NOMO-1 treated with dmso at 0.1 percent for 144 hours (cell line): ENCODE results near the gene FOXD1.
"Not testable (repeated sequence)": the region's sequence is repeated elsewhere in the genome, so short reads cannot be mapped to it uniquely, and the experiment has no call there.

Source experiments
- DNase-seq: peaks from one replicate; lab custom pipeline; 2025; ENCODE audit not compliant: unreplicated experiment; lab: John Stamatoyannopoulos, UW

FOXD1 gene

DNA sequence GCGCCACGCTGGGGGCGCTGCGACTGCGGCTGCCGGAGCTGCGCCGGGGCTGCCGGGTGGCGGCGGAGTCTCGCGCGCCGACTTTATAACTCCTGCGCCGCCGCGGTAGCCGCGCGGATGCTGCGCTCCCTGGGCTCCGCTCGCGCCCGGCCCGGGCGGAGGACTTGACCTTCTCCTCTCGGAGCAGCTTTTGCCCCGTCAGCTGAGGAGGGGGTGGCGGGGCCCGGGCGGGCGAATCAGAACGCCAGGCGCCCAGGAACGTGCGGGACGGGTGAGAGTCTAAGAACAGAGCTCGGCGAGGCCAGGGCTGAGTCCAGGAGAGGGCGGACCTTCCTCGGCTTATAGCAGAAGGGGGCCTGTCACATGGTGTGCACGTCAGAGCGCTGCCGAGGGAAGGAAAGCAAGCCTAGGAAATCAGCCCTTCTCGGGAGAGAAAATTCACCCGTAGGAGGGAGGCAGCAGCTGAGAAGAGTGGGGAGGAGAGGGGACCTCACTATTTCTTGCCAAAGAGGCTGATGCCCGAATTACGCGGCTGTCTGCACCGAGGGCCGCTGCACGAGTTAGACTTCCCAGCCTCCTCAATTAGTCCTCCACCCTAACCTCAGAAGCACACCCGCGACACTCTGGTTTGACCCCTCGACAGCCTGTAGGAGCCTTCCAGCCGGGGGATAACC, at the start of gene FOXD1:
Gene FOXD1 (minus strand): TSS at position 315 of the 674 bp plus-strand sequence. CDS start 415 bp downstream, outside the sequence.
- DNase-seq, result no peak

DNA sequence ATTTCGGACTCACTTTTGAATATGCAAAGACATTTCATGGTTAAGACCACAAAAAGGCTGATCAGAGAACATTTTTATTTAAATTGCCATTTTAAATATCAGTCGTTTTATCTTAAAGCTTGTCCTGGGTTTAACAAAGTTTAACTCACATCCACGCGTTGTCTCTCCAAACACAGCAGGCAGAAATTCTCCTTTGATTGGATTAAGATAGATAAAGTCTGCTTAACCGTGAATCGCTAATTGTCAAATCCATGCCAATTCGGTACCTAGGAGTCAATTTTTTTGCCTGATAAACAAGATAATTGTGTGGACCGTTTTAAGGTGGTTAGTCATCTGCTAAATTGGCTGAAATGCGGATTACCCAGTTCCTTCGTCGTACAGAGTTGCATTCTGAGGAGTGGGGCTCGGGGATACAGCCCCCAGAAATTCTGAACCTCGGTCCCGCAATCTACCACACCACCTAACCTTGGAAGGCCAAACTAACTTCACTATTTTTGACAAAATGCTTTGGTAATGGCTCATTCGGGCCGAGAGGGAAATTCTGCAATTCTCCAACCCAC, 49.0 kb upstream of the FOXD1 start:
- no peak for DNase-seq

DNA sequence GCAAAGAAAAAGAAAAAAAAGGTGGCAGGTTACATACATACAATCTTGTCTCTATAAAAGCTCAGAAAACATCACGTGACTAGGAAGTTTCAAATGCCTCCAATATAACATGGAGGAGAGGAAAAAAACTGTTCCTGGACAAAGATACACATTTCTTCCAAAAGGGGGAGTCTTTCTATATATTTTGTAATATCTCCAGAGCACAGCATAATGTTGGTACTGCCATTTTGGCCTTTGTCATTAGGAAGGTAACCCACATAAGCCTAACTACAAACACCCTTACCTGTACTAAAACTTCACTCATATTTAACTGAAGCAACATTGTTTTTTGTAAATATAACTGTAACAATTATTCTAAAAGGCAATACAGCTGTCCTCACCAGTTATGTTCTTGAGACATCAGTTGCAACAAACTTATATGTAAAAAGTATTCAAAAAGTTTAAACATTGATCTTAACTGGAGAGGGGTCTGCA, 48.4 kb upstream of the FOXD1 start:
- no peak for DNase-seq

DNA sequence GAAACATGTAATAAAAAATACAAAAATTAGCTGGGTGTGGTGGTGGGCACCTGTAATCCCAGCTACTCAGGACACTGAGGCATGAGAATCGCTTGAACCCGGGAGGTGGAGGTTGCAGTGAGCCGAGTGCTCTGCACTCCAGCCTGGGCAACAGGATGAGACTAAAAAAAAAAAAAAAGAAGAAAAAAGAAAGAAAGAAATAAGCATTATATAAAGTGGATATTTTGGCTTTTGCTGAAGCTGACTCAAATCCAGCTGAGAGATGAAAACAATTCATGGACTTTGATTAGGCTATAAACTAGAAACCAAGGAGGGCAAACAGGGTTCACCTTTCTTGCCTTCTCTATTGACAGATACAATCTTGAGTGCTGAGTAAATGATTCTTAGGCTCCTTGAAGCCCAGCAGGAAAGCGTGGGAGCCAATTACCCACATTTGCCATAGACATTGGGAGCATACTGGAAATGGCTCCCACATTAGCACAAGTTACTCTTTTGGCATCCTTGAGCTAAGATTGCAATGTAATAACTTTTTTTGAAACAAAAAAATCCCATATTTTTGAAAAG, 47.3 kb upstream of the FOXD1 start:
- DNase-seq, result no peak

DNA sequence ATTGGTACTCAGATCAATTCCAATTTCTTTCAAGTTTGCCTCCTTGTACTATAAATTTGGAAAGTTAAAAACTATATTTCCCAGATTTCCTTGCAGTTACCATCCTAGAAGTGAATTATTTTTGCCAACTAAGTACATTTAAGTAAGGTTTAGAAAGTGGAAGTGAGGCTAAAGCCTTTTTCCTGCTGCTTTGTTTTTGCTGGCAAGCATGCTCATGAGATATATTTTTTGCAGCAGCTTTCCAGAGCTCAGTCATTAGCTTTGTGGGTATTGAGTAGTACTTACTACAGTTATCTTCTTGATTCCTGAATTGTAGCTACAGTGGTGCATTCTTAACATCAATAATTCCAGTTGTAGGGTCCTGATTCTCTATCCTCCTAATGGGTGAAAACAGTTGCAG, 46.1 kb upstream of the FOXD1 start:
- DNase-seq, result no peak

DNA sequence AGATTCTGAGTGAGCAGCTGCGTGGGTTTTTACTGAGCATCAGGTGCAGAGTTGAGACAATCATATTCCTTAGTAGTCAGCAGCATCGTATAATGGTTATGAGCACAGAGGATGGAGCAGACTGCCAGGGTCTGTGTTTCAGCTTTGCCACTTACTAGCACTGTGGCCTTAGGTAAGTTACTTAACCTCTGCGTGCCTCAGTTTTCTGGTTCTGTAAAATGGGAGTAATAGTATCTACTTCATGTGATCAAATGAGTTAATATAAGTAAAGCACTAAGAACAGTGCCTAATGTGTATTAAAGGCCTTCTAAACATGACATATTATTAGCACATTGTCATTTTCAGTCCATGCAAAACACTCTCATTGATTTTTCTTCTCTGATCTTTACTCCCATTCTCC, 44.8 kb upstream of the FOXD1 start:
- DNase-seq, result no peak

DNA sequence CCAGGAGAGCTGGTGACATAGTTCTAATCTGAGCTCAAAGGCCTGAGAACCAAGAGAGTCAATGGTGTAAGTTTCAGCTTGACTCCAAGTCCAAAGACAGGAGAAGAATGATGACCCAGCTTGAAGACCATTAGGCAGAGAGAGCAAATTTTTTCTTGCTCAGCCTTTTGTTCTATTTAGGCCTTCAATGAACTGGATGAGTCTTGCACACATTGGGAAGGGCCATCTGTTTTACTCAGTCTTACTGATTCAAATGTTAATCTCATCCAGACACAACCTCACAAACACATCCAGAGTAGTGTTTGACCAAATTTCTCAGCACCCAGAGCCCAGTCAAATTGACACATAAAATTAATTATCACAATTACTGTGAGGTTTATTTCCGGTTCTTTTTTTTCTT, 42.6 kb upstream of the FOXD1 start:
- no peak for DNase-seq

DNA sequence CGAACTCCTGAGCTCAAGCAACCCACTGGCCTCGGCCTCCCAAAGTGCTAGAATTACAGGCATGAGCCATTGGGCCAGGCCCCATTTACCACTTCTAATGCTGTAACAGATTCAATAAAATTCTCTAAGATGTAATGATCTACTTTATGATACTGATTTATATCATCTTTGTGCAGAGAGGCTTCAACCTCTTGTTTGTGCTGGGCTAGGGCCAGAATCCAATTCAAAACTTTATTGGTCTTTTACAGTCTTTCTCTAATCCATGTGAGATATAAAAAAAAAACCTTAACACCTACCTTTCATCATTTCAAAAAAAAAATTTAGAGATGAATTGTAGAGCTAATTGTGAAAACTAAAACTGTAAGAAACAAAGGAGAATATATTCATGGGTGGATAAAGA, 41.5 kb upstream of the FOXD1 start:
- no peak for DNase-seq

DNA sequence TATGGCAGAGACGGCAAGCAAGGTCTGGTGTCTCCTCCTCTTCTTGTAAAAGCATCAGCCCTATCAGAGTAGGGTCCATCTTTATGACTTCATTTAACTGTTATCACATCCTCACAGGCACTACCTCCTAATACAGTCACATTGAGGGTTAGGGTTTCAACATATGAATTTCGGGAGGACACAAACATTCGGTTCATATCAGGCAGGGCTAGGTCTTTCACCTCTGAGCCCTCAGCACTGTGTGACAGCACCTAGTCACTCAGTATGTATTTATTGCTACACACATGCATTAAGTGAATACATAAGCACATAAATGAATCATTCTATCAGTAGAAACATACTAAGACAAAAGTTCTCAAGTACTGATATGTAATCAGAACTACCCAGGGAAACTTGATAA, 40.2 kb upstream of the FOXD1 start:
- no peak for DNase-seq

DNA sequence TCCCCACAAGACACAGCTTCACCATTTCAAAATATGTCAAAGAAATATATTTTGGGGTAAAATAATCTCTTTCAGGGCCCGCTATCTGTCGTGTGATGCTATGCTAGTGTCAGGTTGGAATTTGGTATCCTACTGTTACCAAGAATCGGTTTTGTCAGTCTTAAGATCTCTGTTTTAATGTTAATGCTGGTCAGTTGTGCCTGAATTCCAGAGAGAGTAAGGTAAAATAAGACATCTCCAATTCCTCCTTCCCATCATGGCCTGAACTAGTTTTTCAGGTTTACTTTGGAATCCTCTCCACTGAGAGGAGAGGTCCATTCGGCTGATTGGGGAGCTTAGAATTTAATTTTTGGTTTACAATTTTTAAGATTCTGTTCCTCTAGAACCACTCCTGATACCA, 39.2 kb upstream of the FOXD1 start:
- DNase-seq, result no peak

DNA sequence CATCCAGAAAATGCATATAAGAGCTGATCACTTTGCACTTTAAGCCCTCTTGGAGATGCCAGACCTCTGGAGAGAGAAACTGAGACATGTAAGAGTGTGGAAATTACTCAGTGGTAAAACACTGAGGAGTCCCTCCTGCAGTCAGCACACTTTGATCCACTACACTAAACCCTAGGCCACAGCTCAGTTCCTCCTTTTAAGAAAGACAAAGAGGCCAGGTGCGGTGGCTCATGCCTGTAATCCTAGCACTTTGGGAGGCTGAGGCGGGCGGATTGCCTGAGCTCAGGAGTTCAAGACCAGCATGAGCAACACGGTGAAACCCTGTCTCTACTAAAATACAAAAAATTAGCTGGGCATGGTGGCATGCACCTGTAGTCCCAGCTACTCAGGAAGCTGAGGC, 38.7 kb upstream of the FOXD1 start:
- DNase-seq, result not testable (repeated sequence)

DNA sequence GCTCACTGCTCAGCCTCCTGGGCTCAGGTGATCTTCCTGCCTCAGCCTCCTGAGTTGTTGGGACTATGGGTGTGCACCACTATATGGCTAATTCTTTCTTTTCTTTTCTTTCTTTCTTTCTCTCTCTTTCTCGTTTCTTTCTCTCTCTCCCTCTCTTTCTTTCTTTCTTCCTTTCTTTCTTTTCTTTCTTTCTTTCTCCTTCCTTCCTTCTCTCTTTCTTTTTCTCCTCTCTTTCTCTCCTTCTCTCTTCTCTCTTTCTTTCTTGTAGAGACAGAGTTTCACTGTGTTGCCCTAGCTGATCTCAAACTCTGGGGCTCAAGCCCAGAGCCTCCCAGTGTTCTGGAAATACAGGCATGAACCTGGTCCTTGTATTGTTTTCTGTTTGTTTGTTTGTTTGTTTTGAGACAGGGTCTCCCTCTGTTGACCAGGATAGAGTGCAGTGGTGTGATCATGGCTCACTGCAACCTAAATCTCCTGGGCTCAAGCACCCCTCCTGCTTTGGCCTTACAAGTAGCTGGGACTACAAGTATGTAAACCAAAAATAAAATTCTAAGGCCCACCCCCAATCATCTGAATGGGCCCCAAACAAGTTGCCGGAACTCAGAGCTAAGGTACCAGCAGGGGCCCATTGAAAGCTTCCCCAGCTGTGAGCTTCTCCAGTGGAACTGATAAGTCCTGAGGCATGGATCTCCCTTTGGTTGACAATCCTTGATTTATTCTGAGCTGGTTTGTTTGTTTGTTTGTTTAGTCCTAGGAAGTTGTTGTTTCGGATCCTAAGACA, 37.7 kb upstream of the FOXD1 start:
- DNase-seq, result no peak

DNA sequence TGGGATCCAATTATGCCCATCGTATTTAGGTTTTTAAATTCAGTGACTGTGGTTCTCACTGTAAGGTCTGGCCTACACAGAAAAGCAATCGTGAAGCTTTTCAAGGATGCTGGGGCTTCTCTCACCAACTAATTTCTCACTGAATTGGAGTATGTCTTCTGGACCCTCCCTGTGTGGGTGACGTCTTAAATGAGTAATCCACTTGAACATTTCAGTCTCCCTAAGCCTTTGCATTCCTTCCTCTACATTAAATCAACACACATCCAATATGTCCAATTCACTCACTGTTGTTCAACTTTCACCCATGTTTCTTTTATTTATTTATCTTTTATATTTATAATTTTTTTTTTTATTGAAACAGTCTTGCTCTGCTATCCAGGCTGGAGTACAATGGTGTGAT, 37.1 kb upstream of the FOXD1 start:
- DNase-seq, result no peak

DNA sequence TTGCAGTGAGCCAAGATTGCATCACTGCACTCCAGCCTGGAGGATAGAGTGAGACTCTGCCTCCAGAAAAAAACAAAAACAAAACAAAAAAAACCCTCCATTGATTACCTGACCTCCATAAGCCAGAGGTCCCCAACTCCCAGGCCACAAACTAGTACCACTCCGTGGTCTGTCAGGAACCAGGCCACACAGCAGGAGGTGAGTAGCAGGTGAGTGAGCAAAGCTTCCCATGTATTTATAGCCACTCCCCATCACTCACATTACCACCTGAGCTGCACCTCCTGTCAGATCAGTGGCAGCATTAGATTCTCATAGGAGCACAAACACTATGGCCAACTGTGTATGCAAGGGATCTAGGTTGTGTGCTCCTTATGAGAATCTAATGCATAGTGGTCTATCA, 35.9 kb upstream of the FOXD1 start:
- DNase-seq, result no peak

DNA sequence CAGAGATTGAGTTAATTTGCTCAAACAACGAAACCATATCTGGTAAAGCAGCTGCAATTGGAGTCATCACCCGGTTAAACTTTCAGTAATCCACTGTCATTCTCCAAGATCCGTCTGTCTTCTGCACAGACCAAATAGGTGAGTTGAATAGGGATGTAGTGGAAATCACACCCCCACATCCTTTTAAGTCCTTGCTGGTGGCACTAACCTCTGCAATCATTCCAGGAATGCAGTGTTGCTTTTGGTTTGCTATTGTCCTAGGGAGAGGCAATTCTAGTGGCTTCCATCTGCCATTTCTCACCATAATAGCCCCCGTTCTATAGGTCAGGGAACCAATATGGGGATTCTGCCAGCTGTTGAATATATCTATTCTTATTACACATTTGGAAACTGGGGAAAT, 35.1 kb upstream of the FOXD1 start:
- DNase-seq, result no peak

DNA sequence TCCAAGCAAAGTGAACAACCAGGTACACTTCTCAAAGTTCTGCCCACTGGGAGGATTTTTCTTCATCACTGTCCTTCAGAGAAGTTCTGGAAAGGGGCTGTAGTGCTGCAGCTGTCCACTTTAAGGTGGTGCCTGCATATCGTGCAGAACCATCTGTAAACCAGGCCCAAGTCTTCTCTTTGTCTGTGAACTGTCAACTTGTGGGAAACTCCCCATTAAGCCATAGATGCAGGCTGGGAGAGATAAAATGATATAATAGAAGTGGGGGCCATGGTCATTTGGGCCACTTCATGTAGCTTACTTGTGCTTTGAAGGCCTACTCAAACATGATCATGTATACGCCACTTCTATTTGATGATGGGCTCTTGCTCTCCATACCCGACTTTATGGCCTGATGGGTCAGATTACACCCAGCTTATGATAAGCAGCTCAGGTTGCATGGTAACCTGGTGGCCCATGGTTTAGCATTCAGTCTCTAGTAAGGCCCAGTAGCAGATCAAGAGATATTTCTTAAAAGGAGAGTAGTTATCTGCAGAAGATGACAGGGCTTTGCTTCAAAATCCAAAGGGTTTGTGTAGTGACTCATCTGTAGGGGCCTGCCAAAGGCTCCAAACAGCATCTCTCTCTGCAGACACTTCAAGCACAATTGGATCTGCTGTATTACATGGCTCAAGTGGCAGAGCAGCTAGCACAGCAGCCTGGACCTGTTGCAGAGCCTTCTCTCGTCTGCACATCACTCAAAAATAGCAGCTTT, 34.0 kb upstream of the FOXD1 start:
- DNase-seq, result no peak

DNA sequence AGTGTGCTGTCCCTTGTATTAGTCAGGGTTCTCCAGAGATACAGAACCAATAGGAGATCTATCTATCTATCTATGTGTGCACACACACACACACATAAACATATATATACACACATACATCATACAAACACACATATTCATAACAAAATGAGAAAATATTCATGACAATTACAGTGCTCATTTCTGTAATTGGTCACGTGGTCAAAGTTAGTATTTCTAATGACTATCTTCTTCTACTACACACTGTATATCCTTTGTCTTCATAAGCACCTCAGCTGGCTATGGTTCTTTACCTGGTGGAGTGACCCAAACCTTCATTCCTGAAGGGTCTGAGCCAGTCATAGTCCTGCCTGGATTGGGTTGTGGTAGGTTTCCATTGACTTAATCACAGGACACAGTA, 31.9 kb upstream of the FOXD1 start:
- DNase-seq, result no peak

DNA sequence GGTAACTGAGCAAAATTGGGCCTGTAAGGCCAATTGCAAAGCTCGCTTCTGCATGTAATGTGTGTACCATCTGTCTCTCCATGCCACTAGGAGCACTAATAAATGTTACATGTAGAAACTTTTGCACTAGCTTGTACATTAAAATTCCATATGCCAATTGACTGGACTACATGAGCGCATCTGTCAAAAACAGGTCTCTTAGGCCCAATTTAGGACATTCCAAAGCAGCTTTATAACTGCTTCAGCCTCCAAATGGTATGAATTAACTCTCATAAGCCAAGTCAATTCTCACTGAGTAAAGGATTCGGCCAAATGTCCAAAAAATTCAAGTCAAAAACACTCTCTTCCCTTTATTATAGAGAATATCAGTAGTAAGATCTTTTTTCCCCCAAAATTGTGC, 23.5 kb upstream of the FOXD1 start:
- no peak for DNase-seq

DNA sequence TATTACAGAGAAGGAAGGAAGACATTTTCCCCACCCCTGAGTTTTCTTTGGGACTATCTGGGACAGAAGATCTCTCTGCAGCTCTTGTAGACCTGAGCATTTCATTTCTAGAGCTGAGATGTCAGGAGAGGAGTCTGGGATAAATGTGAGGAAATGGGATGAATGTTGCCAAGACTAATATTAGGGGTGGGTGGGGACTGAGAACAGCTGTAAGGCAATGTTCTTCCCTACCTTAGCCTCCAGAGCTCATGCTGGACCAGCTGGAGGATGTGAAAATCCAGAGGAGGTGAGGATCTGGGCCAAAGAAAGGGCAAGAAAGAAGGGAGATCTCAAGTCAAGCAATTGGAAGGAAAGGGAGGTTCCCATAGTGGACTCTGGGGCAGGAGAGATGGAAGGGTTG, 23.1 kb upstream of the FOXD1 start:
- no peak for DNase-seq

DNA sequence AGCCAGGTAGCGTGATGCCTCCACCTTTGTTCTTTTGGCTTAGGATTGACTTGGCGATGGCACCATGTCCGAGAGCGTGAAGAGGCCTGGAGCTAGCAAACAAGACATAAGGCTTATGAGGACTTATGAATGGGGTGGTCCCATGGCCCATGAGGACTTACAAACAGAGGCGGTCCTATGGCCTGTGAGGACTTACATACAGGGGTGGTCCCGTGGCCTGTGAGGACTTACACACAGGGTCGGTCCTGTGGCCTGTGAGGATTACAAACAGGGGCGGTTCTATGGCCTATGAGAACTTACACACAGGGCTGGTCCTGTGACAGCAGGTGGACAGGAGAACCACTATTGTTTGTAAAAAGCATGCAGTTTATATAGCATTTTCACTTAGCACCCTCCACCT, 21.3 kb upstream of the FOXD1 start:
- DNase-seq, result no peak

DNA sequence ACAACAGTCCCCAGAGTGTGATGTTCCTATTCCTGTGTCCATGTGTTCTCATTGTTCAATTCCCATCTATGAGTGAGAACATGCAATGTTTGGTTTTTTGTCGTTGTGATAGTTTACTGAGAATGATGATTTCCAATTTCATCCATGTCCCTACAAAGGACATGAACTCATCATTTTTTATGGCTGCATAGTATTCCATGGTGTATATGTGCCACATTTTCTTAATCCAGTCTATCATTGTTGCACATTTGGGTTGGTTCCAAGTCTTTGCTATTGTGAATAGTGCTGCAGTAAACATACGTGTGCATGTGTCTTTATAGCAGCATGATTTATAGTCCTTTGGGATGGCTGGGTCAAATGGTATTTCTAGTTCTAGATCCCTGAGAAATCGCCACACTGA, 20.1 kb upstream of the FOXD1 start:
- not testable (repeated sequence) for DNase-seq
